Neural progenitor cell (in vitro differentiated cells): ENCODE data around the gene RCAN3.

Experiments
- EZH2 ChIP-seq: fragments of 200-600 bp; sonication (generic); IDR thresholded peaks from 2 replicates; pipeline ENCODE4 v1.6.1; 2017; ENCODE audit warnings: antibody characterized with exemption, mild to moderate bottlenecking, moderate library complexity
- TF ChIP-seq, protein P1 (sequence below): fragments of 200-600 bp; sonication (generic); IDR thresholded peaks from 2 replicates; pipeline ENCODE4 v1.5.1; 2017; ENCODE audit warnings: antibody characterized with exemption, mild to moderate bottlenecking

DNA sequence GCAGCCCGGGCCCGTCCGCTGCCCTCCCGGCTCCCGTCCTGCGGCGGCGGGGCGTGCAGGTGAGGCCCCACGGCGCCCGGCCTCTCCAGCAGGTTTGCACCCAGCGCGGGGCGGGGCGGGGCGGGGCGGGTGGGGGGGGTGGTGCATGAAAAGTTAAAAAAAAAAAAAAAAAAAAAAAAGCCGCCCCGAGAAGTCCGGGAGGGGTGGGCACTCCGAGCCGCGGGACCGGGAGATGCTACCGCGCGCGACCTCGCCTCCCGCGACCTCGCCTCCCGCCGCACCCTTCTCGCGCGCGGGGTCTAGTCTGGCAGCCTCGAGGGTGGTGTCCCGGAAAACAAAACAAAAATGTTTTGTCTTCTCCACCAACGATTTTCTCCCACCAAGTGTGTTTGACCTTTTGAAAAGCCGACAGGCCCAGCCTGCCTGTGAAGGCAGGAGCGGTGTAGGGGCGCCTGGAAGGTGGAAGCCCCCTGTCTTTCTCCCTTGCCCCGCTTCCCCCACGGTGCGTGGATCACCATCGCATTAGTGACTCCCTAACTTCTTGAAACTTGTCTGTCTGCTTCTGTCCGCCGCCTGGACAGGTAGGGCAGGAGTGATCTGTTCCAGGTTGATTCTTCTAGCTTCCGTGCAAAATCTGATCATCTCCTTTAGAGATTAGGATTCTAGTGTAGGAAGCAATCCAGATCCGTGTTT is 569 bp downstream of the RCAN3 start:
- TF ChIP-seq, protein P1, sequence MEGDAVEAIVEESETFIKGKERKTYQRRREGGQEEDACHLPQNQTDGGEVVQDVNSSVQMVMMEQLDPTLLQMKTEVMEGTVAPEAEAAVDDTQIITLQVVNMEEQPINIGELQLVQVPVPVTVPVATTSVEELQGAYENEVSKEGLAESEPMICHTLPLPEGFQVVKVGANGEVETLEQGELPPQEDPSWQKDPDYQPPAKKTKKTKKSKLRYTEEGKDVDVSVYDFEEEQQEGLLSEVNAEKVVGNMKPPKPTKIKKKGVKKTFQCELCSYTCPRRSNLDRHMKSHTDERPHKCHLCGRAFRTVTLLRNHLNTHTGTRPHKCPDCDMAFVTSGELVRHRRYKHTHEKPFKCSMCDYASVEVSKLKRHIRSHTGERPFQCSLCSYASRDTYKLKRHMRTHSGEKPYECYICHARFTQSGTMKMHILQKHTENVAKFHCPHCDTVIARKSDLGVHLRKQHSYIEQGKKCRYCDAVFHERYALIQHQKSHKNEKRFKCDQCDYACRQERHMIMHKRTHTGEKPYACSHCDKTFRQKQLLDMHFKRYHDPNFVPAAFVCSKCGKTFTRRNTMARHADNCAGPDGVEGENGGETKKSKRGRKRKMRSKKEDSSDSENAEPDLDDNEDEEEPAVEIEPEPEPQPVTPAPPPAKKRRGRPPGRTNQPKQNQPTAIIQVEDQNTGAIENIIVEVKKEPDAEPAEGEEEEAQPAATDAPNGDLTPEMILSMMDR, result no peak
- TF ChIP-seq EZH2, result no peak
